Measurements from ENCODE around the gene KLHL22.
"Not testable (repeated sequence)": the region's sequence is repeated elsewhere in the genome, so short reads cannot be mapped to it uniquely, and the experiment has no call there.

Gene KLHL22

GRCh38 chr22:20504293-20504922 is 8.8 kb upstream of the KLHL22 start:
- DNase-seq (ENCODE audit: low read depth), result not testable (repeated sequence)

- no peak for DNase-seq (ENCODE audit: low read depth)
Measured at GRCh38 chr22:20503816-20504215, 8.2 kb upstream of the KLHL22 start.

GRCh38 chr22:20499769-20500168 is 4.2 kb upstream of the KLHL22 start:
- no peak for DNase-seq (ENCODE audit: low read depth)

GRCh38 chr22:20498913-20499312 is 3.3 kb upstream of the KLHL22 start:
- DNase-seq (ENCODE audit: low read depth), result no peak

- no peak for DNase-seq (ENCODE audit: low read depth)
Measured at GRCh38 chr22:20497426-20497825, 1.8 kb upstream of the KLHL22 start.

GRCh38 chr22:20495861-20496681 is 476 bp upstream of the KLHL22 start:
- no peak for DNase-seq (ENCODE audit: low read depth)

- DNase-seq (ENCODE audit: low read depth), result no peak
Measured at GRCh38 chr22:20491346-20491745, 4.2 kb downstream of the KLHL22 start.

- DNase-seq (ENCODE audit: low read depth), result no peak
Measured at GRCh38 chr22:20490941-20491307, 4.7 kb downstream of the KLHL22 start.

GRCh38 chr22:20490183-20490940 is 5.2 kb downstream of the KLHL22 start:
- DNase-seq (ENCODE audit: low read depth), result no peak

- DNase-seq (ENCODE audit: low read depth), result no peak
Measured at GRCh38 chr22:20488946-20489345, 6.6 kb downstream of the KLHL22 start.

- DNase-seq (ENCODE audit: low read depth), result no peak
Measured at GRCh38 chr22:20487715-20488114, 7.9 kb downstream of the KLHL22 start.

GRCh38 chr22:20486229-20486628 is 9.4 kb downstream of the KLHL22 start:
- DNase-seq (ENCODE audit: low read depth), result no peak

- DNase-seq (ENCODE audit: low read depth), result no peak
Measured at GRCh38 chr22:20484948-20485683, 10.5 kb downstream of the KLHL22 start.

GRCh38 chr22:20483771-20484170 is 11.8 kb downstream of the KLHL22 start:
- no peak for DNase-seq (ENCODE audit: low read depth)

GRCh38 chr22:20483143-20483506 is 12.5 kb downstream of the KLHL22 start:
- not testable (repeated sequence) for DNase-seq (ENCODE audit: low read depth)

- DNase-seq (ENCODE audit: low read depth), result no peak
Measured at GRCh38 chr22:20479612-20480196, 15.9 kb downstream of the KLHL22 start.

- not testable (repeated sequence) for DNase-seq (ENCODE audit: low read depth)
Measured at GRCh38 chr22:20478059-20478458, 17.5 kb downstream of the KLHL22 start.

- DNase-seq (ENCODE audit: low read depth), result not testable (repeated sequence)
Measured at GRCh38 chr22:20475569-20475968, 20.0 kb downstream of the KLHL22 start.

GRCh38 chr22:20475115-20475436 is 20.5 kb downstream of the KLHL22 start:
- no peak for DNase-seq (ENCODE audit: low read depth)

- DNase-seq (ENCODE audit: low read depth), result no peak
Measured at GRCh38 chr22:20472629-20473442, 22.8 kb downstream of the KLHL22 start.

All from non-pigmented ciliary epithelial cell (primary cell).